BJ (cell line): Measurements from ENCODE around the gene SPACDR. TPM values are rescaled to one million over a fixed set of nuclear protein-coding genes. Genes with fewer than 3 reads are reported as not detected.
"Not testable (repeated sequence)": the region's sequence is repeated elsewhere in the genome, so short reads cannot be mapped to it uniquely, and the experiment has no call there.

Experiments used
- CTCF ChIA-PET: fragments of 350-600 bp; formaldehyde crosslinking; extraction: SDS; loops from one replicate; lab custom pipeline; 2021; ENCODE audit warnings: antibody characterized with exemption, inconsistent platforms; lab: Yijun Ruan, JAX
- POLR2A ChIA-PET: fragments of 300-600 bp; sonication (Branson Sonifier 250); formaldehyde crosslinking; extraction: SDS; loops from one replicate; lab custom pipeline; 2021; ENCODE audit warnings: antibody characterized with exemption; lab: Charles Lee
- DNase-seq: peaks from one replicate; pipeline ENCODE4 v3.0.0-alpha.2; 2011; ENCODE audit warnings: low read depth
- H3K27me3 ChIP-seq: 2 replicates; pipeline ENCODE4 v1.6.0; 2011; ENCODE audit warnings: low read length; ENCODE audit not compliant: control insufficient read depth, insufficient read depth
- H3K36me3 ChIP-seq: 2 replicates; pipeline ENCODE4 v1.5.1; 2011; ENCODE audit warnings: low read length; ENCODE audit not compliant: control insufficient read depth, insufficient read depth
- H3K4me3 ChIP-seq: 2 replicates; pipeline ENCODE4 v1.5.1; 2011; ENCODE audit warnings: low read depth, mild to moderate bottlenecking, control low read depth, low read length
- CTCF ChIP-seq: IDR thresholded peaks from 2 replicates; pipeline ENCODE4 v1.5.1; 2011; ENCODE audit warnings: low read depth, mild to moderate bottlenecking, control low read depth, inconsistent platforms, low read length, moderate library complexity; ENCODE audit not compliant: insufficient read depth
- polyA plus RNA-seq: library from polyadenylated mRNA; depleted of rRNA; stranded (reverse); fragments of >200 nt; gene quantifications from 2 replicates; pipeline ENCODE4 v1.2.3, GENCODE V29; 2011

The SPACDR gene
- polyA plus RNA-seq, 1 experiment: 0.32 TPM

DNA sequence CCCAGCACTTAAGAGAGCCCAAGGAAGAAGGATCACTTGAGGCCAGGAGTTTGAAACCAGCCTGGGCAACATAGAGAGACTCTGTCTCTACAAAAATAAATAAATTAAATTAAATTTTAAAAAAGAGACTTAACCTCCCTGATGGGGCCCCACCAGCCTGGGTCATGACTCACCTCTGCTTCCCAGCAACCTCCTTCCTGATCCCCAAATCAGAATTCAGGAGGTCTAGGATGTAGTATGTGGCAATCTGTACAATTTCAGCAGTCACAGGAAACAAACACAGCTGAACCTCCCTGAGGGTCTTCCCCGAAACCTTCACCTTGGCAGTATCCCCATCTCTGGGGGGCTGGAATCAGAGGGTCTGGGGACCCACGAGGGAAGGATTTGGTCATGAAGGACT lies 18.0 kb downstream of the SPACDR start:
- DNase-seq: no peak
- H3K36me3 ChIP-seq: no peaks in the 10 kb centered on the region
- TF ChIP-seq CTCF: no peak
- CTCF ChIA-PET: interaction anchor here (1.1 to 1.4 kb wide), 3 partner anchors 18 to 187 kb away, joined by 3 to 6 read pairs (median 3); partner anchors contain the start of gene ZCWPW1
- POLR2A ChIA-PET: no interaction called here
- no peaks in the 10 kb centered on the region for H3K27me3 ChIP-seq
- no peak overlapping the region for H3K4me3 ChIP-seq

GRCh38 chr7:100444311-100445278 lies 19.5 kb downstream of the SPACDR start:
- POLR2A ChIA-PET: interaction anchor here (0.8 kb wide), 1 partner anchor 16 kb away, joined by 4 read pairs; the partner anchor contains the start of gene ZCWPW1
- TF ChIP-seq CTCF: no peak
- Histone ChIP-seq H3K36me3 (no peaks in the 10 kb centered on the region), H3K4me3 (no peak overlapping the region), H3K27me3 (no peaks in the 10 kb centered on the region)
- no peak for DNase-seq
- CTCF ChIA-PET: interaction anchor here (0.6 to 0.8 kb wide), 3 partner anchors 16 to 261 kb away, joined by 3 to 5 read pairs (median 3); partner anchors contain the start of genes POP7 and ZCWPW1

- H3K36me3 ChIP-seq: no peaks in the 10 kb centered on the region
- DNase-seq: no peak
- no peak for TF ChIP-seq CTCF
- ChIA-PET CTCF (interaction anchor here (1.4 kb wide), 1 partner anchor 23 kb away, joined by 4 read pairs; no protein-coding TSS in a partner anchor), POLR2A (no interaction called here)
- H3K27me3 ChIP-seq: no peaks in the 10 kb centered on the region
- H3K4me3 ChIP-seq: no peak overlapping the region
These were observed 20.8 kb downstream of the SPACDR start for GRCh38 chr7:100443096-100443840.

DNA sequence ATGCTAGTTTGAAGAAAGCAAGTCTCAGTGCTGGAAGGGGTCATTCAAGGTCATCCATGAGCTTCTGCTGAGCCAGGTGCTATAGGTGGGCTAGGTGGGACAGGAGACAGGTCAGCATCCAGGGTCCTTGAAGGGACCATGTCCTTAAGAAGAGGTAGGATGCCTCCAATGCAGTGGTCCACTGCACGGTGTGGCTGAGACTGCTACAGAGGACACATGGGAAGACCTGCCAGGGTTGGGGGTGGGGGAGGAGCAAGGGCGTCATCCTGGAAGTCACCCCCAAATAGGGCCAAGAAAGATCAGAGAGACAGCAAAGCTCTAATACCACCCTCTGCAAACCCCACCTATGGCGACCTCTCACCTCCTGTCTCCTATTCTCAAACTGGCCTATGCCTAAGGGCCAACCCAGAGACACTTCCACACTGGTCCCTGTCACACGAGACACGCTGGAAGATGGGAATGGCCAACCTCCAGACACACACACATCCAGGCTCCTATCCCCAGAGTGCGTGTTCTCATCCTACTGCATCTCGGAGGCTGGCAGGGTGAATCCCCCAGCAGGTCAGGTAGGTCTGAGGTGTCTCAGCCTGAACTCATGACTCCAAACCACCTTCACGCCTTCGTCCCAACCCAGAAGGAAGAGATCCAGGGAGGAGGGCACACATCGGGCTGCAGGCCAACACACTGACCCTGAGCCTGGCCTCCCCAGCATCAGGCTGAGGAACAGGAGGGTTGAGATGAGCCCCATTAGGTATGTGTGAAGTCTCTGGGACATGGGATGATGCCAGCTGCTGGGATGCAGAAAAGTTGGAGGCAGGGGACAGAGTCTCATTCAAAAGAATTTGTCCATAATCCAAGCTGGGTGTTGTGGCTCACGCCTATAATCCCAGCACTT lies 22.2 kb downstream of the SPACDR start:
- no peak for DNase-seq
- no peaks in the 10 kb centered on the region for H3K27me3 ChIP-seq
- ChIA-PET CTCF (interaction anchor here (1.4 kb wide), 1 partner anchor 24 kb away, joined by 4 read pairs; no protein-coding TSS in a partner anchor), POLR2A (no interaction called here)
- no peaks in the 10 kb centered on the region for H3K36me3 ChIP-seq
- TF ChIP-seq CTCF: no peak
- H3K4me3 ChIP-seq: no peak overlapping the region

GRCh38 chr7:100439244-100439643 lies 24.8 kb downstream of the SPACDR start:
- ChIA-PET POLR2A (interaction anchor here (1.2 kb wide), 1 partner anchor 11 kb away, joined by 3 read pairs; the partner anchor contains the start of gene ZCWPW1), CTCF (interaction anchor here (0.7 to 2.1 kb wide), 3 partner anchors 11 to 225 kb away, joined by 4 to 8 read pairs (median 7); partner anchors contain the start of gene NYAP1)
- not testable (repeated sequence) for H3K27me3 ChIP-seq, H3K4me3 ChIP-seq, DNase-seq, H3K36me3 ChIP-seq

- H3K36me3 ChIP-seq, H3K4me3 ChIP-seq, H3K27me3 ChIP-seq, POLR2A ChIA-PET, DNase-seq: not testable (repeated sequence)
- CTCF ChIA-PET: interaction anchor here (1.5 to 2.1 kb wide), 2 partner anchors 12 to 44 kb away, joined by 7 to 8 read pairs; partner anchors contain the start of gene NYAP1
These were observed 25.3 kb downstream of the SPACDR start for GRCh38 chr7:100438731-100439130.
